Lower leg skin (tissue), 3 donors: ENCODE data around the gene SLC22A23.

ENCODE experiments used
- POLR2A ChIP-seq, 2 donors: fragments of 450-650 bp; IDR thresholded peaks; one replicate each; pipeline ENCODE4 v1.6.1; 2016 to 2017; ENCODE audit warnings: antibody characterized with exemption in 2 of 2, mild to moderate bottlenecking in 1 of 2, moderate library complexity in 1 of 2
- TF ChIP-seq, protein P1 (sequence below), 3 donors: fragments of 450-650 bp; IDR thresholded peaks; one replicate each; pipeline ENCODE4 v1.5.1; 2016; ENCODE audit warnings: antibody characterized with exemption in 3 of 3, mild to moderate bottlenecking in 3 of 3, moderate library complexity in 2 of 3

DNA sequence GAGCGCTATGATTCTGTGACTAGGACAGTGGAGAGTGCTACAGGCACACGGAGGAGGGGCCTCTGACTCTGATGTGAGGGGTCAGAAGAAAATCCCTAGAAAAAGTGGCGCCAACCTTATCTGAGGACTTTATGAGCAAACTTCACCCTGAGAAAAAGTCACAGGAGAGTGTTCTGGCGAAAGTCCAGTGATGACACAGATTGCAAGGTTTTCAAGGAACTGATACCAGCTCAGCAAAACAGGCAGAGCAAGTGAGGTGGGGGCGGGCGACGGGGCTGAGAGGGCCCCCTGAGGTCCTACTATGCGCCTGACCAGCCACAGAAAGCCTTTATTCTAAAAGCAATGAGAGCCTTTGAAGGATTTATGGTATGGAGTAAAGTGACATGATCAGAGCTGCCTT, 73.3 kb downstream of the SLC22A23 start:
- TF ChIP-seq, protein P1, sequence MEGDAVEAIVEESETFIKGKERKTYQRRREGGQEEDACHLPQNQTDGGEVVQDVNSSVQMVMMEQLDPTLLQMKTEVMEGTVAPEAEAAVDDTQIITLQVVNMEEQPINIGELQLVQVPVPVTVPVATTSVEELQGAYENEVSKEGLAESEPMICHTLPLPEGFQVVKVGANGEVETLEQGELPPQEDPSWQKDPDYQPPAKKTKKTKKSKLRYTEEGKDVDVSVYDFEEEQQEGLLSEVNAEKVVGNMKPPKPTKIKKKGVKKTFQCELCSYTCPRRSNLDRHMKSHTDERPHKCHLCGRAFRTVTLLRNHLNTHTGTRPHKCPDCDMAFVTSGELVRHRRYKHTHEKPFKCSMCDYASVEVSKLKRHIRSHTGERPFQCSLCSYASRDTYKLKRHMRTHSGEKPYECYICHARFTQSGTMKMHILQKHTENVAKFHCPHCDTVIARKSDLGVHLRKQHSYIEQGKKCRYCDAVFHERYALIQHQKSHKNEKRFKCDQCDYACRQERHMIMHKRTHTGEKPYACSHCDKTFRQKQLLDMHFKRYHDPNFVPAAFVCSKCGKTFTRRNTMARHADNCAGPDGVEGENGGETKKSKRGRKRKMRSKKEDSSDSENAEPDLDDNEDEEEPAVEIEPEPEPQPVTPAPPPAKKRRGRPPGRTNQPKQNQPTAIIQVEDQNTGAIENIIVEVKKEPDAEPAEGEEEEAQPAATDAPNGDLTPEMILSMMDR (IDR thresholded peaks at IDR 0.05), result no peak
- TF ChIP-seq POLR2A (IDR thresholded peaks at IDR 0.05), result no peak
